Measurements from ENCODE around the gene FAM13C.

FAM13C gene

DNA sequence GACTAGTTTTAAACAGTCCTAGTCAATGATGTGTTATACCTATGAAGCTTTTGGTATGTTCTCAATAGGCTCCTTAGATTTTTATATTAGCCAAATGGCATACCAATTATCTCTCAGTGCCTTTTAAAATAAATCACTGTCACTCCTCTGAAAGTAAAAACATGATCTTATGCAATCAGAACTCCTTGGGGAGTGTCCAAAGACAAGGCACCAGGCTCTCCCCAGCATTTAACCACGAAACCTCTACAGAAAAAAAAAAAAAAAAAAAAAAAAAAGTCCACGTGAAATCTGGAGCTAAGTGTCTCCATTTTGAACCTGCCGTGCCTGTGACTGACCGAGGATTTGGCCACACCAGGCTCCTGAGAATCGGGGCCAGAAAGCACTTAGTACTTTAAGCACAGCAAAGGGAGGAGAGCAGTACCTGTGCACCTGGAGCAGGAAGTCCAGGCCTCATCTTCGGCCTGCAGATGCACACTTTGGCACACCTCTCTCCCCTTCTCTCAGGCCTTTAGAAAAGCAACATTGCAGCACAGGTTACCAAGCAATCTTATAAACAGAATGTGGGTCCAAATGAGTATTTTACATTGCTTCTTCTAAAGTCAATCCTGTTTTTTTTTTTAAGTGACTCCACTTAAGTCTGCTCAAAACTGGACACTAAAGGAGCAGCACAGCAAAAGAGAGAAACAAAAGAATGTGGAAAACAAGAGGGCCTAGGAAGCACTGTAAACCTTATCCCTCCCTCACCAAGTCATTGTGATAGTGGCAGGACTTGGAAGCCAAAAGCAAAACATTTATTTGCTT is 1.5 kb downstream of the FAM13C start:
- DNase-seq, result peak; percentile 58

DNA sequence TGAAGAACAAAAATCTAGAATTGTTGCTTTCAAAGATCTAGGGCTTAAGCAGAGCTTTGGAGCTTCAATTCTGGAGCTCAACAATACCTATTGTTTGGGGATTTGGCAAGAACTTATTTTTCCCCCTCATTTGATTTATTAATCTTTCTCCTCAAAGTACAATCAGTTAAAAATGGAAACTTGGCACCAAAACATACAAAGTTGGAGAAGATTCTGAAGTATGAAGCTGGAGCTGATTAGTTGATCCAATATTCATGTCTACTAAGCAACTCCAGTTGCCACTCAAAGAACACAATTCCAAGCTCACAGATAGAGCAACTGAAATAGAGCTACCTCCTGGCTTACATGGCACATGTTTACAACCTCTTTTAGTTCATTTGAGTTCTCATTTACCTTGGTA is 3.8 kb downstream of the FAM13C start:
- DNase-seq, result no peak

DNA sequence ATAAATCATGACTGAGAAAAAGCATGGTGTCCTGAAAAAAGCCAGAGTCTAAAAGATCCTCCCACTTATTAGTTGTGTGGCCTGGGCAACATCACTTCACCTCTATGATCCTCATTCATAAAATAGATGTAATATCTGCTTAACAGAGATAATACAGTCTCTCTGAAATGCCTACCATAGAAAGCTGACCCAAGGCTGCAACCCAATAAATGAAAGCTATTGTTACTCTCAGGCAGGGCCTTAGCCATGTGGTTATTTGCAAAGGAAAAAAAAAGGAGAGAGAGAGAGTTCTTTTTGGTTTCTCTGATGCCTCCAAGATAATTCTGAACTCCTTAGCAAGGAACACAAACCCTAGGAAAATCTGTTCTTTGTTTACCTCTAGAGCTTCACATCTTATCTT is 7.9 kb downstream of the FAM13C start:
- no peak for DNase-seq

DNA sequence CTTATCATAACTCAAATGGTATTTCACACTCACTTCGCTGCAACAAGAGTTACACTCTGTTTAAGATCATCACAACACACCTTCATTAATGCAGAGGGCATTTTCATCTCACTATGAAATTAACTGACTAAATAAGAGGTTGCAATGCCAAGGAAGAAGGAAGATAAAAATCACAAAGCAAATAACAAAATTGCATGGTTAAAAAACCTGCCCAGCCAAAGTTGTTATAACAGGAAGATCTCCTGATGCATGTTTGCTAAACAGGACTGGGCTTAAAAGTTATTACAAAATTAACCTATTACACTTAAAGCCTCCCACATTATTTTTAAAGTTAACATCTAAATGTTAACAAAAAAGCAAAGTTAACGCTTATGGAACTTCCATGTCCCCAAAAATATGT is 11.8 kb downstream of the FAM13C start:
- DNase-seq, result no peak

DNA sequence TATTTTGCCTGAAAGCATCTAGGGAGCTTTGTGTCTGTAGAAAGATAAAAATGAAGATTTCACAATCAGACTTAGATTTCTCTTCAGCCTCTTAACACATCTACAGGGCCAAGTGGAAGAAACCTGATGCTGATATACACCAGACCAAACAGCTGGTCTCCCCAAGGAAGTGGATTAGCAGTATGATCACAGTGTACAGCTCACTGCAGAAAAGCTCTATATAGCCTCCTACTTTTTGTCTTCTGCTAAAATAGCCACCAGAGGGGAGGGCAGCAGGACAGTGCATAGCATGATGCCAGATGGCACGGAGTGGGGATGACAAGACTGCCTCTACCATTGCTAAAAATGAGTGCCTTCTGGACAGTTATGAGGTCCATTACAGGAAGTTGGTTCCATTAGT is 16.0 kb downstream of the FAM13C start:
- no peak for DNase-seq

DNA sequence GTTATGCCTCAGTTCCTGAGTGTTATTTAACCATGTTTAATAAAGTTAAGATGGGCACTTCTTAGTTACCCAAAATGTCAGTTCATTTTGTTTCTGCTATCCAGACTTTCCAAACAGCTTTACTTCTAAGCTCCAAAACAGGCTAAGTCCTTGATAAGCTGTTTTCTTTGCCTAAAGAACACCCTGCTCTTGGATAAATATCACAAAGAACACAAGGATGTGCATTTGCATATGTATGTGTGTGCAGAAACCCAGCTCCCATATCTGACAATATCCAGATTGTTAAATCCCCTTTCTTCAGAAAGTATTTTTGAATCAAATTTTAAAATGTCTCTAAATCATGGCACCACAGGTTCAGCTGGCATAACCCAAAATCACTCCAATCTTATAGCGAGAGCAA is 19.6 kb downstream of the FAM13C start:
- DNase-seq, result no peak

DNA sequence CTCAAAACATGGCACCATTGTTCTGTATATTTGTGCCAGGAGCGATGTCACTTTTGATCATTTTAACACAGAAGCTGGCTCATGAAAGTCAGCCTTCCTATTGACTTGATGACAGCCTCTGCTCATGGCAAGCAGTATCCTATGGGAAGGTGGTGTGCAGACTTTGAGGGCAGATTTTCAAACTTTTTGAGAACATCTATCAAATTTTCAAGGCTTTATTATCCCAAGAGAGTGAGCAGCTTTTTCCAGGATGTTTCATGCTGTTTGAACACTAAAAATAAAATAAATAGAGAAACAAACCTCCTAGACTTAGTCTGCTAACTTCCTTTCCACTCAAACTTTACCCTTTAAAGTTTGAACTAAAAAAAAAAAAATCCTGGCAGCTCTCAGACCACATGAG is 20.3 kb downstream of the FAM13C start:
- no peak for DNase-seq

DNA sequence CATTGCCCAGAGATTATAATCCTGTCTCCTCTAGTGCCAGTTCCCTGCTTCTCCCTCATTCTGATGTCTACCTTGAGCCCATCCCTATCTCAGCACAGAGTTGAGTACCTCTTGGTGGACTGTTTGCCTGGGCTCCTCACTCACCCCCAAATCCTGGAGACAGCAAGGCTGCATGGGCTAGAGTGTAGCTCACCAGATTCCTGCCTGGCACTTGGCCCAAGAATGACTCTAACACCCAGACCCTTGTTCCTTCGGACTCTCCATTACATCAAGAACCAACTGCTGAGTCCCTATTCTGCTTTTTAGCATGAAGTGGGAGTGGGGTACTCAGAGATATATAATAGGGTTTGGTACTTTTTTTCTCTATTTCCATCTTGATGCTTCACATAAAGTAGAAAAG is 22.1 kb downstream of the FAM13C start:
- peak; percentile 36 for DNase-seq

DNA sequence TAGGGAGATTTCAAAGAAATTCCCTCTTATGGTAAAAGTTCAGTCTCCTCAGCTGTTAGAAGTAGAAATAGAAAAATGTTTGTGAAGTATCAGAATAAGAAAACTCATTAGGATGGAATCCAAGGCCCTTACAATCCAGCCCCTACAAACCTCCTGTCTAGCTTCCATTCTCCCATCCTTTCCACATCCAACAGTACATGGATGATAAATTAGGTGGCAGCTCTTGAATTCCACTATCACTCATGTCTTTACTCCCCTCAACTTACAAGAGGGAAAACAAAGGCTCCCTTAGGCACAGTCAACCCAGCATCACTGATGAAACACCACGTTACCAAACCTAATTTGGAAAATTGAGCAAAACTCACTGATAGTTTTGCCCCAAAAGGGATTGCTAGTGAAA is 23.0 kb downstream of the FAM13C start:
- peak; percentile 79 for DNase-seq

DNA sequence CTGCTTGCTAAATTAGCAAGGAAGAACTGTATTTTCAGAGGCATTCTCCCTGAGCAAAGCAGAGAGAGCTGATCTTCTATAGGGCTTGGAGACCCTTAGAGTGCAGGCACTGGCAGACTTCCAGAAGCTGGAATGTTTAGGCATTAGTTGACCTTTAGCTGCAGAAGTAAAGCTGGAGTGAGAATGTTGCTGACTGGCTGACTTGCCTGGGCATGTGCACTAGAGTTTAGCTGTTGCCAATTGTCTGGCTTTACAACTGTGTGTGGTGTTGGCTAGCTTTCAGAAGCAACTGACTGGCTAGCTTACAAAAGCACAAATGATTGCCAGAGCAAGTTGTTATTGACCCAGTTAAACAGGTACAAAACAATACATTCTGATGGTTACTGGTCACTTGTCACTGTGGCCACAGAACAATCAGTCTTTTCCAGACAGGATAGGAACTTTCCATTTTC is 25.1 kb downstream of the FAM13C start:
- peak; percentile 85 for DNase-seq

DNA sequence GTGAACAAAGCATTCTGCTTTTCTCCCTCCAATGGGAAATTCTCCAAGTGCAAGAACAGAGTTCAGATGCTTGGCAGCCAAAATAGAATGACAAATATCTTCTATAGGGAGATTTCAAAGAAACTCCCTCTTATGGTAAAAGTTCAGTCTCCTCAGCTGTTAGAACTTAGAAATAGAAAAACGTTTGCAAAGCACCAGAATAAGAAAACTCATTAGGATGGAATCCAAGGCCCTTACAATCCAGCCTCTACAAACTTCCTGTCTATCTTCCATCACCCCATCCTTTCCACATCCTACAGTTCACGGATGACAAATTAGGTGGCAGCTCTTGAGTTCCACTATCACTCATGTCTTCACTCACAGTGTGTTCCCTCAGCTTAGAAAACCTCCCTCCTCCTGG is 25.7 kb downstream of the FAM13C start:
- DNase-seq, result peak; percentile 98

DNA sequence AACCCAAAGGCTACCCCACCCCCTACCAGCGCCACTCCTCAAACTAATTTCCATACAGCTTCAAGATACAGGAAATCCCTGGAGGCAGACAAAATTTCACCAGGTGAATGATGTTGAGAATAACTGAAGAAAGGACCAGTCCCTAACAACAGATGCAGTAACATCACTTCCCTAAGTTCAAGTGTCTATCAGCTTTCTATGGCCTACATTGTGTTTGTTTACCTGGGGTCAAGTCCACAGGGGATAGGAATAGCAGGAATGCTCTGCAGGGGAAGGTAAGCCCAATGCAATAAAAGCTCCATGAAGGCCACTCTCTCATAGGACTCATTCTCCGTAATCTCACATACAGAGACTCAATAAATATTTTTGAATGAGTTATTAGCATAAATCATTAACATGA is 26.9 kb downstream of the FAM13C start:
- no peak for DNase-seq

DNA sequence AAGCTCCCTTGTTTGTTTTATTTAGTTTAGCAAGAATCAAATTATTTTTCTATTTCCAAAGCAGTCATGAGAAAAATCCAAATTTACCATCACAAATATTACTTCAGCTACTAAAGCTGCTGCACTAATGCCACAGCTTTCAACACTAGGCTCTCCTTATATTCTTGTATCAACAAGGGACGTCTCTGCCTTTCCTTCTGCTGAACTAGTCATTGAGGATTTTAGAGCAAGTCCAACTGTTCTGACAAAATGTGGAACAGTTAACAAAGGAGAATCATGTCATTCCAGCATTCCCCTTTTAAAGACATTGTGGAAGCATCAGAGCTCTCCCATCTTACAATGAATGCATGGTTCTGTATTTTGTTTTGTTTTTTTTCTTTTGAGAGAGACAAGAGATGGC is 28.6 kb downstream of the FAM13C start:
- DNase-seq, result peak; percentile 44

DNA sequence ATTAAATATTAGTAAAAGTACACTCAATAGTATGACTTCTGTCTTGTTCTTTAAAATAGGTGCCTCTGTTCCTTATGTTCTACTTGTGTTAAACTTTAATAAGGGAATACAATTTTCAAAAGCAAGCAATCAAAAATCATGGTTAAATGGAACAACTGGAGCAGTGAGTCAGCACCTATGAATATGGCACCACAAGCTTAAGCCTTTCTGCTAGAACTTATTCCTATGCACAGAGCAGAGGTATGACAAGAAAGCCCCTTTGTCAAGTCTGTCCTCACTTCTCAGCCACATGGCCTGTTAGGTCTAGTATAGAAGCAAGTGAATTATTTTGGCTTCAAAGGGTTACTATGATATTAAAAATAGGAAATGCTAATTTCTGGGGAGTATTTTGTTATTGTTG is 29.8 kb downstream of the FAM13C start:
- no peak for DNase-seq

DNA sequence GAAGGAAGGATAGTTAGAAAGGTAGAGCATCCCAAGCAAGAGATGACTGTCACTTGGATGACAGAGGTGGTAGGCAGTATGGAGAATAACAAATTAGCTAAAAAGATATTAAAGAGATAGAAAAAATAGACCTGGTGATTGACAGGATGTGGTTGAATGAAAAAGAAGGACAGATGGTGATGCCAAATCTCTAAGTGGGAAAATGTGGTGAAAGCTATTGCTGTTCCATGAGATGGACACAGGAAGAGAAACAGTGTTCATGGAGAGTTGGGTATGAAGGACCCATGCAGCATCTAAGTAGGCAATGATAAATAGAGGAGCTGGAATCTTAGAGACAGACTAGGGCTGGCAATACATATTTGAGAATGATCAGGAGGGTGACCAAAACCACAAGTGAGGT is 30.7 kb downstream of the FAM13C start:
- no peak for DNase-seq

DNA sequence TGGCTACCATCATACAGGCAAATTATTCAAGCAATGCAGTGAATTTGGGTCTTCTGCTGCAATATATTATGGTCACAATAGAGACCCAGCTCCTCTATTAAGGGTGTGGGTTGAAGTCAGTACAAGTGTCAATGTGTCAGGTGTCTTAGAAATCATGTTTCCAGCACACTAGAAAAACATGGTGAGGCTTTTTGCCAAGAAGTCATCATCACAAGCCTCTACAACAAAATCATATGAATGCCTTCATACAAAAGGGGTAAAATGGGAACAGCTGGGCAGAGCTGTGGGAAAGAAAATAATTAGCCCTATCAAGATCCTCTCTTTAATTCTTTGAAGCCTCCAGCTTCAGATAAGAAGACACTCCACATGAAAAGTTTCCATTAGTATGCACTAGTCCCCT is 37.2 kb downstream of the FAM13C start:
- no peak for DNase-seq

DNA sequence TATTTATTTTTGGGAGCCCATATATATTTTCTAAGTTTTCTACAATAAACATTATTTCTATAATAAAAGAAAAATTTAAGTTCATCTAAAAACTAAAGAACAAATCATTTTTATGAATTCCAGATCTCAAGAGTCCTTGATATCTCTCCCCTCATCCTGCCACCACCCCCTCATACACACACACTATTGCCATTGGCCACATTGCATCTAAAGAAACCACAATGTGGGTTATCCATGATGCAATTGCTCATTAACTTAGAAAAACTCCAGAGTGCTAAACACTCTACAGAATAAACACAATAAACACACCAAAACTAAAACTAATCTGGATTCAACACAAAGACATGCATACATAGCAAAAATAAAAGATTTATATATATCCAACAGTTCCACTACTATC is 37.8 kb downstream of the FAM13C start:
- no peak for DNase-seq

DNA sequence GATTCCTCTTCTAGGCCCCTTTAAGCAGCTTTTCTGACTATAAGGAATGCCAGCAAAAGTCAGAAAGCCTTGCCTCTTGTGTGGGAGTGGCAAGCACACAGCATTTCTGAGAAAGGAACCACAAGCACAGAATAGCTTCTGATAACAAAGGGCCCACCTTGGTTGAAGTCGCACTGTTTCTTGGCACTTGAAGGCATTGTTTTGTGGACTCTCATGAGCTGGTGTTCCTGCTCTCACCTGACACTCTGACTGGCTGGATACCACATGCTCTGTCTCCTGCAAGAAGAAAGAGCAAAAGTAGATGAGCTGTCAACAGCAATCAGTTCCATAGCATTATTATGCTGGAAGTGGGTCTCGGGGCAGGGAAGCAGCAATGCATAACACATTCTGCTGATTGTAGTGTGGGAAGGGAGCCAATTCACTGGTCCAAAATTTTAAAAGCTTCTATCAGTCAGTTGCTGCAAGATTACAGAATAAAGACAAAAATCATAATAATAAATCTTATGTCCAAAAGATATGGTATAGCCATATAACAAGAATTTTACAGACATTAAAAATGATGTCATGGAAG is 38.4 kb downstream of the FAM13C start:
- DNase-seq, result no peak

DNA sequence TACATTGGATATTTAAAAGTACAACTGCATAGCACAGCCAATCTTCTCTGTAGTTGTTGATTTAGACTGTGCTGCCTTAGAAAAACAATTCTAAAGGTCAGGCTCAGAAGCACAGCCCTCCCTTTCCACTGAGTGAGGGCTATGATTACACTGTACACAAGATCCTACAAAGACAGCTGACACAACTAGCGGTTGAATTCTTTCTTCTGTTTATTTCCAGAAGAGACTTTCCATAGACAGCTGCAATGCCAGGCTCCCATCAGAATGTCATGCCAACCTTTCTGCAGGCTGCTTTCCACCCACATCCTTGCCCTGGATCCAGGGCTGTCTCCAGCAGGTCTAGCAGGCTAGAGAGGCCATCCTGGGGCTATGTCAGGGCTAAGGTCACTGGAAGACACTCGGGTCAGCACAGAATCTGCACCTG is 39.3 kb downstream of the FAM13C start:
- DNase-seq, result no peak

DNA sequence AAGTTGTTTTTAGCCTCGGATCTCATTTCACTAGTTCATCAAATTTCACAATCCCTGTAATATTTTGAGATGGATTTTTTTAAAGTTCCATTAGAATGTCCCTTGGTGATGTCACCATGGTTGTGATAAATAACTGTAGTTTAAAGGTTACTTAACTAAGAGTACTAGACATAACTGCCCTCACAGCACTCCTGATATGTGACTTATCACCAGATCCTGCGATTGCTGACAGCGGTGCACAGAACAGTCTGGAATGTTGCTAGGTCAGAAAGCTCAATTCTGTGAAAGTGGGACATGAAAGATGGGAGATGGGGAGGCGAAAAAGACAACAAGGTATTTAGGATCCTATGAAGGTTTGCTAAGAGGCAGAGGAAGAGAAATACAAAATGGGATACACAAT is 40.2 kb downstream of the FAM13C start:
- DNase-seq, result no peak

DNA sequence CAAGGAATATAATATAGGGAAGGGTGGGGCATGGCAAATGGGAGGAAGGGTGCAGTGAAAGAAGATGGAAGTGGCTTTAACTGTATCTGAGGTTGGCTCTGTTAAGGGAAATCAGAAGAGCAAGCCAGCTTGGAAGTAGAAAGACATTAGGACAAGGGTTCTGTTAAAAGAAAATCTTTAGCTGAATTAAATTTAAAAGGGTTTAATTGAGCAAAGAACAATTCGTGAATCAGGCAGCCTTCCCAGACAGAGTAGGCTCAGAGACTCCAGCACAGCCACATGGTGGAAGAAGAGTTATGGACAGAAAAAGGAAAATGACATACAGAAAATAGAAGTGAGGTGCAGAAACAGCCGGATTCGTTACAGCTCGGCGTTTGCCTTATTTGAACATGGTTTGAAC is 42.0 kb downstream of the FAM13C start:
- no peak for DNase-seq

DNA sequence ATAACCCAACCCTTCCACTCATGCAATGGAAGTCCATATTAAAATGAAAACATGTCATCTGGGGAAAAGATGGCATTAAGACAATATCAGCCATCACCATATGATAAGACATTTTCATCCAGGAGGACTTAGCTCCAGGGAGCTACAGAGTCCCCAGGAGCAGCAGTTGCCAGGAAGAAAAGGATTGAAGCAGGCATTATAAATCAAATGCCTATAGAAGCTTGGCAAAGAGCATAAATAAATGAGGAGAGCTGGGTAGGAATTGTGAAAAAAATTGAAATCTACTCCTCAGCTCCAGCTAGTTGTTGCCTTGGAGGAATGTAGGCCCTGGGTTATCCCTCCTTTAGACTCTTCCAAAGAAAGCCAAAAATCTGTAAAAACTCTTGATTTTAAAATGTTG is 42.5 kb downstream of the FAM13C start:
- DNase-seq, result no peak

DNA sequence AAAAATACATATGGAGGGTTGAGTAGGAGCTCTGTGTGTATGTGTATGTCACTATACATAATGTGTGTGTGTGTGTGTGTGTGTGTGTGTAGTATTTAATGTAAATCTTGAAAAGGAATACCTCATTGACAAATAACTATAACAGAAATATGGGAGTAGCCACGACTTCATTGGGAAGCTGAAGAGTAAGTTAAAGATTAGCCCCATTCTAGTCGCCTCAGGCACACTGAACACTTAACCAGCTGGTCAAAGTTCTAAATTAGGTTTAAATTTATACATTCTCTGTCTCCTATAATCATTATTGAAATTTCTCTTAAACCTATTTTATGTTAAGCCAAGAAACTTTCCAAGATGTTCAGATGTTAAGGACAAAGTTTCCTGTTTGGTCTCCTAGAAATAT is 45.3 kb downstream of the FAM13C start:
- DNase-seq, result no peak

DNA sequence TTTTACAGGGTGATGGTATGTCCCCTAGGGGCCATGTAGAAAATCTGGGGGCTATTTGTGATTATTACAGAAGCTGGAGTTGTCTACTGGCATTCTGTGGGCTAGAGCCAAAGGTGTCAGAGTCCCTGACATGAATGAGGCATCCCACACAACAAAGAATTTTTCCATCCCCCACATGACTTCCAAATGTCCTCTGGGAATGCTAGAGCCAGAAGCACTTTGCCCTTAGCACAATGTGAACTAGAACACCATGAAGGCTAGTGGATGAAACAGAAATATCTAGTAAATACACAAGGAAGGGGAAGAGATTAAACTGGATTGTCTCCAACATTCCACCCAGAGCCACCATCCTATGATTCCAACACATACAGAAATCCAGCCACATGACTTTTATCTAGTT is 46.9 kb downstream of the FAM13C start:
- DNase-seq, result no peak

DNA sequence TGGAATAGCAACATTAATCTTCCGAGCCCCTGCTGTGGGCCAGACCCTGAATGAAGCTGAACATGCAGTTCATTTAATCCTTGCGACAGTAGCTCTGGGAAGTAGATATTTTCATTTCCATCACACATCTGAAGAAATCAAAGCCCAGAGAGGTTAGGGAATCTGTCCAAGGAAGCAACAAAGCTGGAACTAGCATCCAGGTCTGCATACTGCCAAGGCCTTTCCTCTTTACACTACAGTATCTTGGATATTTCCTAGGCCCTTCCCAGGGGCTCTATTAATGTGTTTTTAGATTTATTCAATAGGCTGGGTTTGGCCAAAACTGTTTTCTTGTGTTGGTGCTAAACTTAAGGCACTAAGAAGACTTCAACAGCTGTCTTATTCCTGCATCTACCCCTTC is 48.1 kb downstream of the FAM13C start:
- no peak for DNase-seq

Data from fibroblast of skin of right biceps (primary cell).